HG02970 (cell line): ENCODE measurements around the gene IFT172.
"Not testable (repeated sequence)": the region's sequence is repeated elsewhere in the genome, so short reads cannot be mapped to it uniquely, and the experiment has no call there.

Experiments
- ATAC-seq: cut with Tn5 transposase; IDR thresholded peaks from one replicate; pipeline ENCODE4 v1.9.1; 2021; ENCODE audit warnings: mild to moderate bottlenecking, moderate library complexity, moderate number of reproducible peaks; ENCODE audit not compliant: unreplicated experiment, low FRiP score

The IFT172 gene

GRCh38 chr2:27428213-27428977, 61.1 kb downstream of the IFT172 start, which contains the start of gene NRBP1:
TSS of gene NRBP1 (plus strand) at chr2:27428631. CDS start at chr2:27433274, 4,643 bp downstream.
- peak; percentile 87 for ATAC-seq

- no peak for ATAC-seq
These were observed 61.7 kb downstream of the IFT172 start for GRCh38 chr2:27427863-27428212.

GRCh38 chr2:27425039-27425438, 64.5 kb downstream of the IFT172 start:
- ATAC-seq, result not testable (repeated sequence)

- no peak for ATAC-seq
These were observed 66.6 kb downstream of the IFT172 start for GRCh38 chr2:27422958-27423357.

GRCh38 chr2:27421660-27422250, 67.8 kb downstream of the IFT172 start:
- no peak for ATAC-seq

GRCh38 chr2:27420996-27421395, 68.5 kb downstream of the IFT172 start:
- ATAC-seq, result no peak

- ATAC-seq, result no peak
These were observed 73.4 kb downstream of the IFT172 start for GRCh38 chr2:27416151-27416550.

- no peak for ATAC-seq
These were observed 77.0 kb downstream of the IFT172 start for GRCh38 chr2:27412419-27413152.

- peak; percentile 95 for ATAC-seq
These were observed 80.0 kb downstream of the IFT172 start, which contains the start of gene PPM1G for GRCh38 chr2:27409321-27410073. TSS of gene PPM1G (minus strand) at chr2:27409591. CDS start at chr2:27409422, 169 bp downstream.

GRCh38 chr2:27408601-27409320, 80.8 kb downstream of the IFT172 start:
- peak; percentile 12 for ATAC-seq

- ATAC-seq, result no peak
These were observed 81.6 kb downstream of the IFT172 start for GRCh38 chr2:27407798-27408491.

- no peak for ATAC-seq
These were observed 89.0 kb downstream of the IFT172 start for GRCh38 chr2:27400348-27401135.

GRCh38 chr2:27398962-27399361, 90.6 kb downstream of the IFT172 start:
- ATAC-seq, result no peak
